ENCODE measurements around the gene TMEM237.
A peak's percentile ranks its signal among the peaks of the same experiment; 100 is the strongest.
"Not testable (repeated sequence)": the region's sequence is repeated elsewhere in the genome, so short reads cannot be mapped to it uniquely, and the experiment has no call there.

The TMEM237 gene

GRCh38 chr2:201643216-201643890 is at the start of gene TMEM237:
TMEM237 (minus strand) TSS chr2:201643503; CDS start chr2:201643400, 103 bp downstream.
- DNase-seq (ENCODE audit: low read depth): no peak

- no peak for DNase-seq (ENCODE audit: low read depth)
These were observed 41.9 kb upstream of the TMEM237 start for GRCh38 chr2:201685156-201685555.

- no peak for DNase-seq (ENCODE audit: low read depth)
These were observed 37.4 kb upstream of the TMEM237 start for GRCh38 chr2:201680743-201681142.

GRCh38 chr2:201678401-201678800 is 35.1 kb upstream of the TMEM237 start:
- no peak for DNase-seq (ENCODE audit: low read depth)

GRCh38 chr2:201675454-201675853 is 32.2 kb upstream of the TMEM237 start:
- DNase-seq (ENCODE audit: low read depth): no peak

GRCh38 chr2:201674794-201675193 is 31.5 kb upstream of the TMEM237 start:
- no peak for DNase-seq (ENCODE audit: low read depth)

- no peak for DNase-seq (ENCODE audit: low read depth)
These were observed 31.0 kb upstream of the TMEM237 start for GRCh38 chr2:201674298-201674697.

GRCh38 chr2:201673546-201673945 is 30.2 kb upstream of the TMEM237 start:
- DNase-seq (ENCODE audit: low read depth): no peak

GRCh38 chr2:201671205-201671604 is 27.9 kb upstream of the TMEM237 start:
- not testable (repeated sequence) for DNase-seq (ENCODE audit: low read depth)

- no peak for DNase-seq (ENCODE audit: low read depth)
These were observed 26.6 kb upstream of the TMEM237 start for GRCh38 chr2:201669865-201670264.

- DNase-seq (ENCODE audit: low read depth): no peak
These were observed 25.2 kb upstream of the TMEM237 start for GRCh38 chr2:201668402-201668910.

GRCh38 chr2:201664334-201664733 is 21.0 kb upstream of the TMEM237 start:
- no peak for DNase-seq (ENCODE audit: low read depth)

GRCh38 chr2:201661366-201661765 is 18.1 kb upstream of the TMEM237 start:
- DNase-seq (ENCODE audit: low read depth): no peak

GRCh38 chr2:201660293-201660895 is 17.1 kb upstream of the TMEM237 start:
- DNase-seq (ENCODE audit: low read depth): no peak

GRCh38 chr2:201656740-201657139 is 13.4 kb upstream of the TMEM237 start:
- no peak for DNase-seq (ENCODE audit: low read depth)

GRCh38 chr2:201656102-201656501 is 12.8 kb upstream of the TMEM237 start:
- peak; percentile 1 for DNase-seq (ENCODE audit: low read depth)

GRCh38 chr2:201654616-201655384 is 11.5 kb upstream of the TMEM237 start:
- no peak for DNase-seq (ENCODE audit: low read depth)

GRCh38 chr2:201653221-201653620 is 9.9 kb upstream of the TMEM237 start:
- no peak for DNase-seq (ENCODE audit: low read depth)

GRCh38 chr2:201649442-201649841 is 6.1 kb upstream of the TMEM237 start:
- no peak for DNase-seq (ENCODE audit: low read depth)

GRCh38 chr2:201647431-201647830 is 4.1 kb upstream of the TMEM237 start:
- no peak for DNase-seq (ENCODE audit: low read depth)

GRCh38 chr2:201644001-201644400 is 698 bp upstream of the TMEM237 start:
- DNase-seq (ENCODE audit: low read depth): no peak

GRCh38 chr2:201642579-201643215 is 606 bp downstream of the TMEM237 start:
- DNase-seq (ENCODE audit: low read depth): peak; percentile 71
